Ovary (tissue), 3 donors: ENCODE results near the gene C1QTNF6.

Experiments
- CTCF ChIP-seq, 3 donors: fragments of 450-650 bp in 2 of 3; fragments of 200-600 bp in 1 of 3; IDR thresholded peaks; one replicate each; pipeline versions ENCODE4 v1.5.1 to v1.8.0; 2016 to 2022; ENCODE audit warnings: antibody characterized with exemption in 3 of 3, mild to moderate bottlenecking in 1 of 3
- POLR2A ChIP-seq: fragments of 450-650 bp; IDR thresholded peaks from one replicate; pipeline ENCODE4 v1.6.1; 2017; ENCODE audit warnings: antibody characterized with exemption, mild to moderate bottlenecking, moderate library complexity
- donor health status: DM: no; HTN: no; CAD: no.

DNA sequence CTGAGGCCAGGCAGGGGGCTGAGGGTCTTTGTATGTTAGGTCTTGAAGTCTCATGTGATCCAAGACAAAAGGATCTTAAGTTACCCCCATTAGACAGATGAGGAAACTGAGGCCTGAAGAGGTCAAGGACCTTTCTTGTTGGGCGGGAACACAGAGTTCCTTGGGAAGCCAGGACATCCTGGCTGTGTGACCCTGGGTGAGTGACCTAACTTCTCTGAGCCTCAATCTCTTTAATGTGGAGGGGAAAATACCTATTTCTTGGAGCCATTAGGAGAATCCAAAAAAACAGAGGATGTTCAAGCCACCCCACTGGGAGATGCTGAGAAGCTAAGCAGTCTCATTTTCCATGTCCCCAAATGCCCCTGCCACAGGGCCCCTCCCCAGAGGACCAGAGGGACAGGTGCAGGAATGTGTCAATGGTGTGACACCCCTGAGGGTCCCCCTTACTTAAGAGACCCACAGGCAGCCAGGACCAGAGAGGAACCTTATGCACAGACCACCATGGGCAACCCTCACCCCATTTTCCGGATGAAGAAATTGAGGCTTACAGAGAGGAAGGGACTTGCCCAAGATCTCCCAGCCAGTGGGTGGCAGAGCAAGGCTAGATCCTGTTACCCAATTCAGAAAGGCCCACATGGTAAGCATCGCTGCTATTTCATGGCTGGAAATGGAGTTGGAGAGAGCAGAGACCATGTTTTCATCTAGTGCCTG, 48.0 kb upstream of the C1QTNF6 start:
- TF ChIP-seq POLR2A (no peak), CTCF (IDR thresholded peaks at IDR 0.05) (no peak)
